GM19438 (cell line): Measurements from ENCODE around the gene RXFP1.
A peak's percentile ranks its signal among the peaks of the same experiment; 100 is the strongest.

Experiments used
- ATAC-seq: cut with Tn5 transposase; IDR thresholded peaks from one replicate; pipeline ENCODE4 v1.9.1; 2021; ENCODE audit warnings: low read depth; ENCODE audit not compliant: unreplicated experiment

The RXFP1 gene

GRCh38 chr4:158667651-158668198, 146.0 kb downstream of the RXFP1 start:
- no peak for ATAC-seq

- ATAC-seq = no peak
Observed at GRCh38 chr4:158669310-158669709, 147.6 kb downstream of the RXFP1 start.

- peak; percentile 27 for ATAC-seq
Observed at GRCh38 chr4:158670975-158671664, 149.4 kb downstream of the RXFP1 start.

GRCh38 chr4:158671665-158671914, 149.9 kb downstream of the RXFP1 start, which contains the start of gene C4orf46:
TSS of gene C4orf46 (minus strand) at chr4:158671887. CDS start at chr4:158671801, 86 bp downstream.
- ATAC-seq = no peak

GRCh38 chr4:158671915-158672806, 150.5 kb downstream of the RXFP1 start, which contains the start of gene ETFDH:
TSS of gene ETFDH (plus strand) at chr4:158672296. CDS start at chr4:158672457, 161 bp downstream.
- peak; percentile 75 for ATAC-seq

GRCh38 chr4:158673633-158674032, 152.0 kb downstream of the RXFP1 start:
- no peak for ATAC-seq

- ATAC-seq = no peak
Observed at GRCh38 chr4:158676076-158676475, 154.4 kb downstream of the RXFP1 start.

- ATAC-seq = no peak
Observed at GRCh38 chr4:158678767-158679166, 157.1 kb downstream of the RXFP1 start.

- ATAC-seq = no peak
Observed at GRCh38 chr4:158681629-158682028, 159.9 kb downstream of the RXFP1 start.

GRCh38 chr4:158682066-158682465, 160.4 kb downstream of the RXFP1 start:
- no peak for ATAC-seq

- ATAC-seq = no peak
Observed at GRCh38 chr4:158688813-158689212, 167.1 kb downstream of the RXFP1 start.
